Stromal cell of bone marrow (primary cell): ENCODE results near the gene ACTA2.
A peak's percentile ranks its signal among the peaks of the same experiment; 100 is the strongest.
"Not testable (repeated sequence)": the region's sequence is repeated elsewhere in the genome, so short reads cannot be mapped to it uniquely, and the experiment has no call there.

Experiments
- DNase-seq: peaks from one replicate; pipeline ENCODE4 v3.0.0-alpha.2; 2012; ENCODE audit warnings: low read depth

The ACTA2 gene

DNA sequence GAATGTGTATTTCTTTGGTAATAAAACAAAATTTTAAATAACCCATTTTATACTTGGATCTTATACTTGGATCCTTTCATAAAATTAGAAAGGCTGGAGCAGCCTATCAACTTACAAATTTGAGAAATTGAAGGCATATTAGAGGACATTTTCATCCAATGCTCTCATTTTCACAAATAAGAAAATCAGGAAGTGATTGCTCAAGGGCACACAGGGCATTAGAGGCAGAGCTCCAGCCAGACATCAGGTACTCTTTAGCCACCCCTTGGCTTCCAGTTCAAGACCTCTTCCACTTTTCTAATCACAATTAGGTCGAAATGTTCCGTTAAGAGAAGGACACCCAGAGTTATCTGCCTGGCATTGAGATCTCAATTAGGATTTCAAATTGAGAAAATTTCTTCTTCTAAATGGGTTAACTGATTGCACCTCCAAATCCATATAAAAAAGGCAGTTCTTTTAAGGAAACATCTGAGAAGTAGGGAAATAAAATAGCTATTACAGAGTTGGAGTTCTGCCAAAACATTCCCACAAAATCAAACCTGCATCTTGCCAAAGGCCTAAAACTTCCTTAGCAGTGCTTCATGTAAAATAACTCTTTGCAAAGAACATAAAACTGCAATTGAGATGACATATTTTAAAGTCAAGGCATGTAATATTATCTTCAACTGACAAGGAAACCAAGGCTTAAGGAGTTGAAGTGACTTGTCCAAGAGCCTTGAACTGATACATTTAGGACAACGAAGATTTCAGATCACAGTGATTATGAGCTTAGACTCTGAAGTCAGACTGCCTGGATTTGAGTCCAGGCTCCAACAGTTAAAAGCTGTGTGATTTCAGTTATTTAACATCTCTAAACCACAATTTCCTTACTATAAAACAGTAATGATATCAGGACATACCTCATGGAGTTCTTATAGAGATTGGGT is 2.4 kb downstream of the ACTA2 start:
- DNase-seq: no peak

DNA sequence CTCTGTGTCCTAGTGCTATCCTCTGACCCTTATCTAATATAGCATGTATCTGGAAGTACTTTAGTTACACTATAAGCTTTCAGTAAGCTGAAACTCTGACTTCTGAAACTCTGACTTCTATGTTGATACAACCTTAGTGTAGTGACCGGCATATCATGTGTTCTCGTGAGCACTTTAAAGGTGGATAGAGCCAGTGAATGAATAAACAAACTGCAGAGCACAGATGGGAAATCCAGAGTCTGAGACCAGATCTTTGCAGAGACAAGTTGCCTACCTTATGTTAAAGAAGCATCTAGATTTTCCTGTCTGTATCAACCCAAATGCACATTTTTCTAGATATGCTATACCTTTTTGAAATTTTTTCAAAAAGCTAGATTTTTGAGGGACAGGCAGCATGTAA is 3.5 kb downstream of the ACTA2 start:
- no peak for DNase-seq

DNA sequence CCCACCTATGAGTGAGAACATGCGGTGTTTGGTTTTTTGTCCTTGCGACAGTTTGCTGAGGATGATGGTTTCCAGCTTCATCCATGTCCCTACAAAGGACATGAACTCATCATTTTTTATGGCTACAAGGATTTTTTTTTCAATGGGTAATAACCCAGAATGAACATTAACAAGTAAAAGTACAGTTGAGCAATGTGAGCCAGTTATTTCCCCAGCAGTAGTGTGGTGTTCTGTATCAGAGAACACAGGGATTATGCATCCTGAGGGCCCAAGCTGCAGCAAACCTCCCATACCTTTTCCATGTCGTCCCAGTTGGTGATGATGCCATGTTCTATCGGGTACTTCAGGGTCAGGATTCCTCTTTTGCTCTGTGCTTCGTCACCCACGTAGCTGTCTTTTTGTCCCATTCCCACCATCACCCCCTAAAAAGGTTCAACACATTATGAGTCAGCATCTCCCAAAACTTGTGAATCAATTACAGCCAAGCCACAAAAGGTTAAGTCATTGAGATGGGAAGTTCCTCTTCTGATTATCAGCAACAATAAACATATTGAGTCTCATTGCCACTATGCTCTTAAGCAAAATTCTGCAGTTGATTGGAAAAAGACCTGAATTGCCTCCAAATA is 5.5 kb downstream of the ACTA2 start:
- DNase-seq: no peak

DNA sequence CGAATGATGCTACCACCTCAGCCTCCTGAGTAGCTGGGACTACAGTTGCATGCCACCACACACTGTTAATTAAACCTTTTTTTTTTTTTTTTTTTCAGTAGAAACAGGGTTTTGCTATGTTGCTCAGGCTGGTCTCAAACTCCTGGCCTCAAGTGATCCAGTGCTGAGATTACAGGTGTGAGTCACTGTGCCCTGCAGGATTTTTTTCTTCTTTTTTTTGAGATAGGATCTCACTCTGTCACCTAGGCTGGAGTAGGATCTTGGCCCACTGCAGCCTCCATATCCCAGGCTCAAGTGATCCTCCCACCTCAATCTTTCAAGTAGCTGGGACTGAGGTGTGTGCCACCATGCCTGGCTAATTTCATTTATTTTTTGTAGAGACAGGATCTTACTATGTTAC is 6.4 kb downstream of the ACTA2 start:
- DNase-seq: no peak

DNA sequence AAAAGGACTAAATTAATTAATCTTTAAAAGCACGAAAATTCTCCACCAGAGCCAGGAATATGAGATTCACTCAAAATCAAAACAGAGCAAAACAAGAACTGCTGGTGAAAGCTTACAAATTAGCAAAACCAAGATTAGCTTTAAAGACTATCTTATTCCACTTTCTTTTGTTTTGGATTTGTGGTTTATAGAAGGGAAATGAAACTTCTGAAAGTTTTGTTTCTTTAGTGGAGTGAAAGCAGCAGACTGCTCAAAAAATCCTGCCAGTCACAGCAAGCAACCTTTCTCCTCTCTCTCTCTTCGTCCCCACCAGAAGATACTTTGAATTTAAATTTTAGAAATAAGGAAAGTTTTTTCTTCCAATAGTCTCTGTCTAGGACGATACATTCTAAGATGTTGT is 7.8 kb downstream of the ACTA2 start:
- DNase-seq: no peak

DNA sequence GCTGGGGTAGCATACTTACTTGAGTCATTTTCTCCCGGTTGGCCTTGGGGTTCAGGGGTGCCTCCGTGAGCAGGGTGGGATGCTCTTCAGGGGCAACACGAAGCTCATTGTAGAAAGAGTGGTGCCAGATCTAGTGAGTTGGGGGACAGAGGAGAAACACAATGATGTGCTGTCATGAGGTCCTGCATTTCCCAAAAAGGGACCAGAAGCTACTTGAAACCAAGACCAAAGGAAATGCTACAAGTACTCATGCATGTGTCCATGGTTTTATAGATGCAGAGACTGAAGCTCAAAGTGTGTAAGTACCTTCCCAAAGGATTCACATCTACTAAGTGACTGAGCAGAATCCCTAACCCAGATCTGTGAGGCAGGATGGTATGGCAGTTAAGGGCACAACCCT is 8.8 kb downstream of the ACTA2 start:
- no peak for DNase-seq

DNA sequence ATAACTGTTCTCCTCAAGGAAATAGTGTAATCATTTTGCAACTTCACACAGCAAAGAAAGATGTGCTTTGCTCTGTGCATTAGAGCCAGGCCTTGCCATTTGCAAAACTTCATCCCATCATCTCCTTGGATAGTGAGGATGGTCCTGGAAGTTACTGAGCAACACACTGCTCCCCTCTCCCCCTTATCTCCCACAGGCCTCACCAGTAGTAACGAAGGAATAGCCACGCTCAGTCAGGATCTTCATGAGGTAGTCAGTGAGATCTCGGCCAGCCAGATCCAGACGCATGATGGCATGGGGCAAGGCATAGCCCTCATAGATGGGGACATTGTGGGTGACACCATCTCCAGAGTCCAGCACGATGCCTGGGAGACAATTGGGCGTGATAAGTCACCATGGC is 11.5 kb downstream of the ACTA2 start:
- DNase-seq: no peak

DNA sequence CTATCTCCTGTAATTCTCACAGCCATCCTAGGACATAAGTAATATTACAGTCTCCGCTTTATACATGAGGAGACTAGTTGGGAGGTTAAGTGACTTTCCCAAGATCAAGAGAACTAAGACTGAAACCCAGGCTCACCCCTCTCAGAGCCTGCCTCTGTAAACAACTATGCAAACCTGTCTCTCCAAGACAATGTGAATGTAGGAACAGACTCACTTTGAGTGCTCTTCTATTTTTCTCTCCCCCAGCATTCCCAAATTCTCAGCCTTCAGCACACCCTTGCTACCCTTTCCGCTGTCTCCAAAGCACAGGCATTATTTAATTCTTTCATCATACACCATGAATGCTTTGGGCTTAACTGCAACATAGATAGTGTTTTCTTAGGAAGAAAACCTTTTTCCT is 13.6 kb downstream of the ACTA2 start:
- no peak for DNase-seq

DNA sequence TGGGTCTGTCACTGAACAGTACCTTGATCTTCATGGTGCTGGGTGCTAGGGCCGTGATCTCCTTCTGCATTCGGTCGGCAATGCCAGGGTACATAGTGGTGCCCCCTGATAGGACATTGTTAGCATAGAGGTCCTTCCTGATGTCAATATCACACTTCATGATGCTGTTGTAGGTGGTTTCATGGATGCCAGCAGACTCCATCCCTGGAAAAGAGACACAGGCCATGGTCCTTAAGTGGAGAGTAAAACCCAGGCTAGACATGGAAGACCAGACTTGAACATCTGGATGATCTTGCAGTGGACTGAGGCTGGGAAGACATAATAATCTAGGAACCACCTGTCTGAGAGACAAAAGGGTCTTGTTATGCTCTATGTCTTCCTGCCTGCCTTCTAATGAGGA is 14.5 kb downstream of the ACTA2 start:
- DNase-seq: no peak

DNA sequence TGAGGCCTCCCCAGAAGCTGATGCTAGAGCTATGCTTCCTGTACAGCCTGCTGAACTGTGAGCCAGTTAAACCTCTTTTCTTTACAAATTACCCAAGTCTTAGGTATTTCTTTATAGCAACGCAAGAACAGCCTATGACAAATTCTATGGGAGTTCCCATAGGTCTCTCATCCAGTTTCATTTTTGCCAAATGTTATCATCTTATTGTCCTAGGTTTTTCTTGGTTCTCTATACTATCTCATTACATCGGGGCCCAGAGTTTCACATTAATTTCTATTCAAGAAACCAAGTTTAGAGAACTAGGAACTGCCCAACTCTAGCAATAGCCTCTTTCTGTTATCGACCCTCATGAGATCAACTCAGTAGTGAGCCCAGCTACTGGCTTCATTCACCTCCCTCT is 15.9 kb downstream of the ACTA2 start:
- DNase-seq: no peak

DNA sequence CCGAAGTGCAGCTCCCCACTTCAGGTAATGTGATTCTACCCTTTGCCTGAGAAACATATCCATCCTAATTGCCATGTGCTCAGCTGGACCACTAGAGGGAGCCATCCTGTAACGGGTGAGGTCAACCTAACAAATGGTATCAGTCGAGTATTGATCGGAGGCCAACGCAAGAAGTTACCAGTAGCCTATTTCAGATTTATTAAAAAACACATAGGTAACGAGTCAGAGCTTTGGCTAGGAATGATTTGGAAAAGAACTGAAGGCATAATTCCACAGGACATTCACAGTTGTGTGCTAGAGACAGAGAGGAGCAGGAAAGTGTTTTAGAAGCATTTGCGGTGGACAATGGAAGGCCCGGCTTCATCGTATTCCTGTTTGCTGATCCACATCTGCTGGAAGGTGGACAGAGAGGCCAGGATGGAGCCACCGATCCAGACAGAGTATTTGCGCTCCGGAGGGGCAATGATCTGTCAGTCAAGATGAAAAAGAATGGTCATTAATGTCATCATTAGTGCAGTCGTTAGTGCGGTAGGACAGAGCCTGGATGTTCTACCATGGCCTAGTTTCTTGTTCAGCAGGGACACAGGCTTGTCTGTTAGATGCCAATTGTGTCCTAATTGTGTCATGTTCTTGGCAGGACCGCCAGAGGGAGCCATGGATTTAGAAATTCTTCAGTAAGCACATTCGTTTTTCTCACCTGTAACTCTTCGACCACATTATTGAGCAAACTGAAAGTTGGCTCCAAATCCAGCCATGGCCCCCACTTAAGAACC is 17.5 kb downstream of the ACTA2 start:
- peak; percentile 67 for DNase-seq

DNA sequence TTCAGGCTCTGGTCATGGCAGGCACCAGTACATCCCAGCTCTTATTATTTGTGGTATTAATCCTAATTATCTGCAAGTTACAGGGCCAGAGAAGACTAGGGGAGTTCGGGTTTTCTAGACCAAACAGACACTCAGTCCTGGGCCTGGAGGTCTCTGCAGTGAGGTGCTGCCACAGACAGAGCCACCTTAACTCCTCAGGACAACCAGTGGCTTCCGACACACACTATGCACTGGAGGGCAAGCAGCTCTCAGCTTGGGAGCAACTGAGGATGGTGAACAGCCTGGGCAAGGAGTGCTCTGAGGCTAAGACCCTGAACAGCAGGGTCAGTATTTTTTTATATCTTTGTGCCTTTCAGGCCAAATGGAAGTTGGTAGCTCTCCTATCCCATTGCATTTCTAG is 19.0 kb downstream of the ACTA2 start:
- DNase-seq: no peak

DNA sequence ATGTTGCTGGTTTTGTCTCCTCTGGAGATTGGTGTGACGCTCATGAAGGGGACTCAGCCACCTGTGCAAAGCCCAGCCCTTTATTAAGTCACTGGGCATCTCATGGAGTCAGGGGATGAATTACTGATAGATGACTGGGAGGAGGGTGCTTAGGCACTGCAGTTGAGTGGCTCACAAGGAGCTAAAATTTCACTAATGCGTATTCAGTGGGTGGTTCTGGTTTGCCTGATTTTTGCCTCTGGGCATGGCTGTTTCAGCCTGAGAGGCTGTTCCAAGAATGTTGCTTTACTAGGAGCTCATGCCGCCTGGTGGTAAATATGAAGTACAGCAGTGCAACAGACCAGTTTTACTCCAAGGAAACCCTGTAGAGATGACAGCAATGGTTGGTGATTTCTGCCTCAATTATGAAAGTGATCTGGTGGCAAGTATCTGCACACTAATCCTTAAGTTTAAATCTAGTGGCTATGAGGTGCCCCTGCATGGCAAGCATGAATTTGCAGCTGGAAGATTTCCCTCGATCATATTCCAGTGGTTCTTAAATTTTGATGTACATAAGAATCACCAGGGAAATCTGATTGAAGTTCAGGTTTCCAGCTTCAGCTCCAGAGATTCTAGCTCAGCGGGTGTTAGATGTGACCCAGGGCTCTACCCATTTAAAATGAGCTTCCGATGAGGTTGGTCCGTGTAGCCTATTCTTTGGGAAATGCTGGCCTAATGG is 19.9 kb downstream of the ACTA2 start:
- peak; percentile 82 for DNase-seq

DNA sequence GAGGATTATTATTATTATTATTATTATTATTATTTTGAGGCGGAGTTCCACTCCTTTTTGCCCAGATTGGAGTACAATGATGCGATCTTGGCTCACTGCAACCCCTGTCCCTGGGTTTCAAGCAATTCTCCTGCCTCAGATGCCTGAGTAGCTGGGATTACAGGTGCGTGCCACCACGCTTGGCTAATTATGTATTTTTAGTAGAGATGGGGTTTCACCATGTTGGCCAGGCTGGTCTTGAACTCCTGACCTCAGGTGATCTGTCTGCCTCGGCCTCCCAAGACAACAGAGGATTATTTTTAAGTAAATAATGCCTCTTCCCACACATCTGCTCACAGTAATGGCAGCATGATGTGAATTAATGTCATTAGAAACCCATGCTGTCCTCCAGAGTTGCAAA is 20.5 kb downstream of the ACTA2 start:
- DNase-seq: not testable (repeated sequence)

DNA sequence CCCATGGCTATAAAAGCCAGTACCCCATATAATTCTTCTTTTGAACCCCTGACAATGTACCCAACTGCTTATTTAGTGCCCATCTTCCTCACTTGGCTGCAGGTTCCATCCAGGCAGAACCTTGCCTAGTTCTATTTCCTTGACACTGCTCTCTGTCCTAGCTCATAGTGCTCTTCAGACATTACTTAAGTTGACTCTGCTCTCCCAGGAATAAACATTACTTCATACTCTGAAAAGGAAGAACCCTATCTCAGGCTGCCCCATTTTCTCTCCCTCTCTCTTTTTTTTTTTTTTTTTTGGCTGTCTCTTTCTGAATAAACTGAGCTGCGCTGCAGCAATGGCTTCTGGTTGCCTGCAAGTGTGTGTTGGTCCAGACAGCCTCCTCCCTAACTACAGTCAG is 21.0 kb downstream of the ACTA2 start:
- no peak for DNase-seq

DNA sequence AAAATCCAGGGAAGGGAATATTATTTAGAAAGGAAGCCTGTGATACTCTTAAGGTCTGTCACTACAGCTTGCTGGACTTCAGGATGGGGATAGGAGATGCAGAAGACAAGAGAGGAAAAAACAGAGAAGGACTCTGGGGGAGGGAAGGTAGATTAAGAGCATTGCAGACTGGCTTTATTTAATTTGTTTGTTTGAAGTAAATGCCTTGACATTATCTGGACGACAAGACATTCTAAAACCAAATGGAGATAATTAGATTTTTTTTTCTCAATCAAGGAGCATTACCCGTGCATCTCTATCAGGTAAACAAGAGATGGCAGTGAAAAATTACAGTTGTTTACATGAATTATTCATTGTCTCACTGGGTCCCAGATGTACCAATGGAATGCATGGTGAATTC is 24.3 kb downstream of the ACTA2 start:
- no peak for DNase-seq

DNA sequence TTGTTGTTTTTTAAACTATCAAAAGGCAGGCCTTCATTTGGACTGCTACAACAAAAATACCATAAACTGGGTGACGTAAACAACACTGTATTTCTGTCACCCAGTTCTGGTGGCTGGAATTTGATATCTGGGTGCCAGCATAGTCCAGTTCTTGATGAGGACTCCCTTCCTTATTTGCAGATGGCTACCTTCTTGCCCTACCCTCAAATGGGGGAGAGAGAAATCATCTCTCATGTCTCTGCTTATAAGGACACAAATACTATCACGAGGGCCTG is 25.2 kb downstream of the ACTA2 start:
- DNase-seq: no peak

DNA sequence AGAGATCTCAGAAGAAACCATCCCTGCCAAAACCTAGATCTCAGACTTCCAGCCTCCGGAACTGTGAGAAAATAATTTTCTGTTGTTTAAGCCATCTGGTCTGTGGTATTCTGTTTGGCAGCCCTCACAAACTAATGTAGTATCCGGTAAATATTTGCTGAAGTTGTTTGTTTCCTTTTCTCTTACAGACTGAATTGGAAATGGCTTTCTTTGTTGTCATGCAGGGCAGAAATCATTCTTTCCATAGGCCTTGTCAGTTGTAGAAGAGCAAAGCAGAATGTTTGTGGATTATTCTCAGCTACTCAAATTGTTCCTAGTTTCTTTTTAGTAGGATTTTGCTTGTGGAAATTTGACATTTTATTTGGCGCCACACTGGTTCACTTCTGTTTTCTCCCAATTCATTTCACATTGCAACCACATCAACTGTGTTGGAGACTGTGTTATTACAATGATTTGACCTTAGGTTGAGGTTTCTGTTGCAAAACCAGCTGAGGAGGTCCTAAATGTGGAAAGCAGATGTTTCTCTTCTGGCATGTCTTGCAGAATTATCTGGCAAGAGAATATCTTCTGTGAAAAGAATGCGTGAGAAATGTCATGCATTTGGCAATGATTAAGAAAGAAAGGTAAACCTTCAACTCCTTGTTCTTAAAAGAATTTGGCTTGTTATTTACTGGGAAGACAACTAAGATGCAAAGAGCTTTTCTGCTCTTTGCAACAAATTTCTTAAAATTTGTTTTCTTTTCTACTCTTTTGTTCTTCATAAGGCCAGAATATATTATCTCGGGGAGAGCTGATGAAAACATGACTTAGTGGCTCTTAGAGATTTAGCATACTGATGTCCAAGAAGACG is 25.8 kb downstream of the ACTA2 start:
- DNase-seq: peak; percentile 54

DNA sequence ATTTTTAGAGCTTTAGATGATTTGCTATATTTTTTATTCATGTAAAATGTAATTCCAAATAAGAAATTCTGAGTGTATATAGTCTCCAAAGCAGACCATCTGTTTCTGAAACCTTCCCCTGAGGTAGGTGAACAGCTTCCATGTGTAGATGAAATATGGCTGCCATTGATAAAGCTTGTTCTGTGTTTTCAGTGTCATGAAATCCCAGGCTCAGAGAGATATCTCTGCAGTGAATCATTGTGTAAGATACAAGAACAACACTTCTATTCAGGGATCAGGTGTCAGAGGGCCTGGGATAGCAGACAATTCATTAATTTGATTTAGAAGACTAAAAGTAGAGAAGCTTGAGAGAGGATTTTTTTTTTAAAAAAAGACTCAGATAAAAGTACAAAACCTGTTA is 29.1 kb downstream of the ACTA2 start:
- DNase-seq: no peak

DNA sequence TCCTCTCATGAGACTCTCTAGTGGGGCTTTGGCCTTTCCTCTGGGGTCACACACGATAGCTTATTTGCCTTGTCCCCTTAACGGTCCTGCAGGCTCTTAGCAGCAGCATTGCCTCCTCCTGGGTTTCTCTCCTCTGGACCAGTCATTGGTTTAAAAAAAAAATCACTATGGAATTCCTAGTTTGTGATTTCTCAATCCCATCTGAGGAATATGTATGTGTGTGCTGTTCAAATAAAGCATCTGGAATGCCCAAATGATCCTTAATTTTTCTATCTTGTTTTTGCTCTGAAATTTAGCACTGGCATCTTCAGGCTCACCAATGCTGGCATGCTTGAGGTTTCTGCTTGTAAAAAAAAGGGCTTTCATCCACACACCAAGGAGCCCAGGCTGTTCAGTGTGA is 30.5 kb downstream of the ACTA2 start:
- no peak for DNase-seq

DNA sequence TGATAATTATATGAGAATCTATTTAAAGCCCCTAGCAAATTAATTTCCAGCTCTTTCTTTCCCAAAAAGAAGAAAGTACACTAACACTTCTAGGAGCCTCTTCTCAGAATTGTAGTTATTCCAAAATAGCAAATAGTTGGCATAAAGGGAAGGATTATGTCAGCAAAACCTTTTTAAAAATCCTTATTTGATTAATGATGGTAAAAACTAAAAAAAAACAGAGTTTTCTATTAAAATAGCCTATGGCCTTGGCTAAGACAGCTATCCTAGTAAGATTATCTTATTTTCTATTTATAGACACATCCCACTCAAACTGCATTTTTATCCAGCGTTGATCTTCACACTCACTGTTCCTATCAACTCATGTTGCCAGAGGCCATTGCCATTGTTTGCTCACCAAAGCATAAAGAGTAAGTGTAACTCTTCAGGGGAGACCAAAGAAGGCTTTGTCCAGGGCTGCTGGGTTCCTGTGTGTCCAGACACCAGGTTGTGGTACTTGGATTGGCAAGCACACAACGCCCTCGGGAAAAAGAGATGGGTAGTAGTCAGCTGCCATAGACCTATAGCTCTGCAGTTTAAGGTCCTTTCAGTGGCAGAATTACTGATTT is 31.5 kb downstream of the ACTA2 start:
- no peak for DNase-seq
